ENCODE measurements around the gene BMP8B. TPM values are rescaled to one million over a fixed set of nuclear protein-coding genes. Genes with fewer than 3 reads are reported as not detected.

Gene BMP8B
- total RNA-seq, 1 donor from 2014 or later, result 0.16 TPM

- no peaks in the 10 kb centered on the region for H3K79me2 ChIP-seq (ENCODE audit: insufficient read depth, low read length)
- peaks cover 49% of the 10 kb centered on the region for H3K36me3 ChIP-seq (ENCODE audit: insufficient read depth, low read length)
These were observed 37.1 kb downstream of the BMP8B start for GRCh38 chr1:39751595-39751994.

GRCh38 chr1:39745016-39745670, 43.5 kb downstream of the BMP8B start:
- TF ChIP-seq EZH2 (IDR thresholded peaks at IDR 0.05; ENCODE audit: insufficient read depth, low read length), result no peak
- TF ChIP-seq CTCF (IDR thresholded peaks at IDR 0.05; ENCODE audit: insufficient read depth, low read depth, low read length), result no peak
- peaks cover 56% of the 10 kb centered on the region for H3K36me3 ChIP-seq (ENCODE audit: insufficient read depth, low read length)
- Mint-ChIP-seq H3K9me3 (ENCODE audit: unreplicated experiment) (no peaks in the 10 kb centered on the region), H3K27me3 (ENCODE audit: low read depth, unreplicated experiment) (no peaks in the 10 kb centered on the region), H3K4me1 (ENCODE audit: low read depth, unreplicated experiment) (peaks cover 2% of the 10 kb centered on the region), H3K36me3 (ENCODE audit: low read depth, unreplicated experiment) (peaks cover 19% of the 10 kb centered on the region), H3K4me3 (ENCODE audit: unreplicated experiment) (no peak overlapping the region), H3K27ac (ENCODE audit: unreplicated experiment) (no peak overlapping the region)
- no peaks in the 10 kb centered on the region for H3K4me1 ChIP-seq (ENCODE audit: insufficient read depth, low read length)
- no peaks in the 10 kb centered on the region for H3K9me3 ChIP-seq (ENCODE audit: insufficient read depth, low read depth, low read length)
- no peak for DNase-seq (ENCODE audit: low read depth)
- no peak for FAIRE-seq
- peaks cover 7% of the 10 kb centered on the region for H3K79me2 ChIP-seq (ENCODE audit: insufficient read depth, low read length)
- H3K4me2 ChIP-seq (ENCODE audit: low read length), result no peak overlapping the region
- H2AFZ ChIP-seq (ENCODE audit: low read depth, low read length), result no peak overlapping the region
- H3K27me3 ChIP-seq (ENCODE audit: insufficient read depth, low read length), result no peaks in the 10 kb centered on the region
- H3K27ac ChIP-seq (ENCODE audit: low read depth, low read length), result no peak overlapping the region
- H4K20me1 ChIP-seq (ENCODE audit: insufficient read depth, low read length), result peaks cover 7% of the 10 kb centered on the region
- H3K9ac ChIP-seq (ENCODE audit: low read length), result no peak overlapping the region
- no peak overlapping the region for H3K4me3 ChIP-seq (ENCODE audit: insufficient read depth, low read depth, low read length)

More at GRCh38 chr1:39751595-39751994, 37.1 kb downstream of the BMP8B start:
- Histone ChIP-seq H3K4me2 (ENCODE audit: low read length) (no peak overlapping the region), H3K9ac (ENCODE audit: low read length) (no peak overlapping the region), H2AFZ (ENCODE audit: low read depth, low read length) (no peak overlapping the region), H4K20me1 (ENCODE audit: insufficient read depth, low read length) (peaks cover 11% of the 10 kb centered on the region), H3K9me3 (ENCODE audit: insufficient read depth, low read depth, low read length) (no peaks in the 10 kb centered on the region), H3K4me3 (ENCODE audit: insufficient read depth, low read depth, low read length) (no peak overlapping the region), H3K27me3 (ENCODE audit: insufficient read depth, low read length) (no peaks in the 10 kb centered on the region), H3K27ac (ENCODE audit: low read depth, low read length) (no peak overlapping the region), H3K4me1 (ENCODE audit: insufficient read depth, low read length) (no peaks in the 10 kb centered on the region)
- no peaks in the 10 kb centered on the region for H3K27me3 Mint-ChIP-seq (ENCODE audit: low read depth, unreplicated experiment)
- H3K4me1 Mint-ChIP-seq (ENCODE audit: low read depth, unreplicated experiment), result no peaks in the 10 kb centered on the region
- no peaks in the 10 kb centered on the region for H3K9me3 Mint-ChIP-seq (ENCODE audit: unreplicated experiment)
- peaks cover 30% of the 10 kb centered on the region for H3K36me3 Mint-ChIP-seq (ENCODE audit: low read depth, unreplicated experiment)
- no peak overlapping the region for H3K4me3 Mint-ChIP-seq (ENCODE audit: unreplicated experiment)
- TF ChIP-seq EZH2 (IDR thresholded peaks at IDR 0.05; ENCODE audit: insufficient read depth, low read length) (no peak), CTCF (IDR thresholded peaks at IDR 0.05; ENCODE audit: insufficient read depth, low read depth, low read length) (no peak)
- DNase-seq (ENCODE audit: low read depth), result no peak
- no peak overlapping the region for H3K27ac Mint-ChIP-seq (ENCODE audit: unreplicated experiment)
- FAIRE-seq, result no peak

Data from astrocyte (in vitro differentiated cells and primary cell).